HG03108 (cell line): ENCODE data around the gene MAPK9.
A peak's percentile ranks its signal among the peaks of the same experiment; 100 is the strongest.

Source experiments
- ATAC-seq: cut with Tn5 transposase; IDR thresholded peaks from one replicate; pipeline ENCODE4 v1.9.1; 2021; ENCODE audit warnings: moderate library complexity; ENCODE audit not compliant: unreplicated experiment

Gene MAPK9

GRCh38 chr5:180294913-180295555, 3.2 kb upstream of the MAPK9 start:
- ATAC-seq: no peak

GRCh38 chr5:180294411-180294810, 2.5 kb upstream of the MAPK9 start:
- ATAC-seq: no peak

GRCh38 chr5:180291234-180291940, 496 bp downstream of the MAPK9 start:
- ATAC-seq: peak; percentile 22

GRCh38 chr5:180290568-180291233, 1.2 kb downstream of the MAPK9 start:
- no peak for ATAC-seq

- no peak for ATAC-seq
Measured at GRCh38 chr5:180289966-180290365, 1.9 kb downstream of the MAPK9 start.

- ATAC-seq: no peak
Measured at GRCh38 chr5:180289433-180289832, 2.5 kb downstream of the MAPK9 start.

GRCh38 chr5:180287868-180288267, 4.0 kb downstream of the MAPK9 start:
- ATAC-seq: no peak

- no peak for ATAC-seq
Measured at GRCh38 chr5:180287404-180287803, 4.5 kb downstream of the MAPK9 start.

- ATAC-seq: no peak
Measured at GRCh38 chr5:180284149-180284548, 7.7 kb downstream of the MAPK9 start.

- ATAC-seq: no peak
Measured at GRCh38 chr5:180283026-180283615, 8.8 kb downstream of the MAPK9 start.

- no peak for ATAC-seq
Measured at GRCh38 chr5:180282281-180282680, 9.6 kb downstream of the MAPK9 start.

GRCh38 chr5:180281706-180282105, 10.2 kb downstream of the MAPK9 start:
- no peak for ATAC-seq

GRCh38 chr5:180274695-180275094, 17.2 kb downstream of the MAPK9 start:
- no peak for ATAC-seq

GRCh38 chr5:180271221-180271620, 20.7 kb downstream of the MAPK9 start:
- ATAC-seq: no peak

- no peak for ATAC-seq
Measured at GRCh38 chr5:180259260-180259611, 32.6 kb downstream of the MAPK9 start.

- no peak for ATAC-seq
Measured at GRCh38 chr5:180253036-180253824, 38.7 kb downstream of the MAPK9 start.

- no peak for ATAC-seq
Measured at GRCh38 chr5:180251887-180252286, 40.0 kb downstream of the MAPK9 start.

- no peak for ATAC-seq
Measured at GRCh38 chr5:180251141-180251540, 40.7 kb downstream of the MAPK9 start.

GRCh38 chr5:180250329-180250728, 41.6 kb downstream of the MAPK9 start:
- no peak for ATAC-seq

- no peak for ATAC-seq
Measured at GRCh38 chr5:180241600-180241999, 50.3 kb downstream of the MAPK9 start.

GRCh38 chr5:180238631-180239030, 53.3 kb downstream of the MAPK9 start:
- ATAC-seq: no peak
